CD4-positive, alpha-beta T cell treated with Interleukin-1 beta for 1 hour (primary cell): ENCODE data around the gene FBLN2.
"Not testable (repeated sequence)": the region's sequence is repeated elsewhere in the genome, so short reads cannot be mapped to it uniquely, and the experiment has no call there.

Experiments used
- DNase-seq, 2 donors: peaks; one replicate each; pipeline ENCODE4 v3.0.0-alpha.2; 2020 to 2022

The FBLN2 gene

DNA sequence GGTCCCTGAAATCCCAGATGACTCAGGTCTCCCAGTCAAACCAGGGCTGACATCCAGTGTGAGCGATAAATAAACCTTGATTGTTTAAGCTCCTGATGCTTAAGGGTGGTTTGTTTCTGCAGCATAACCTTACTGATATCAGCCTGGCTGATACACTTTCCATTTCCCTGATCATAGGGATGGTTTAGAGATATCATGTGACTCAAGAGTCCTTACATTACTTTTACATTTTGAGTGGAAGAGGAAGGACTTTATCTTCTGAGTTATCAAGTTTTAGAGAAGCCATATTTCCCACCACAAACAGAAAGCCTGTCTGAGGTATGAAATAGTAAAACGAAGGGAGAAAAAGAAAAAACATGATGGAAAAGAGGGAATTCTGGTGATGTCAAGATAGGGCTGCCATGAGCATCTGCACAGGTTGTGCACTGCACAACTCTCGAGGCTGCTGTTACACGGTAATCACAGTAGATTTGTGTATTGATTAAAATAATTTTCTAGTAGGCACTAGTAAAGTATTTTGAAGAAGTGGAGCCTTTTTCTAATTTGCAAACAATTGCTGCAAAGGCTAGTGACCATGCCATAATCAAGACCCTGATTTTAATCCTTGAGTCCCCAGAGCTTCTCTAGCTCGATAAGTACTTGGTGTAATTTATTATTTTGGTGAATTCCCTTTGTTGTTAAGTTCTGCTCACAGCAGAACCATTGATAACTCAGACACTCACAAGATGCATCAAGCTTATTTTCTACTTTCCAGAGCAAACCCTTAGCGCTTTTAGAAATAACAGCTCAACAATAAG, 34.1 kb upstream of the FBLN2 start:
- no peak for DNase-seq

DNA sequence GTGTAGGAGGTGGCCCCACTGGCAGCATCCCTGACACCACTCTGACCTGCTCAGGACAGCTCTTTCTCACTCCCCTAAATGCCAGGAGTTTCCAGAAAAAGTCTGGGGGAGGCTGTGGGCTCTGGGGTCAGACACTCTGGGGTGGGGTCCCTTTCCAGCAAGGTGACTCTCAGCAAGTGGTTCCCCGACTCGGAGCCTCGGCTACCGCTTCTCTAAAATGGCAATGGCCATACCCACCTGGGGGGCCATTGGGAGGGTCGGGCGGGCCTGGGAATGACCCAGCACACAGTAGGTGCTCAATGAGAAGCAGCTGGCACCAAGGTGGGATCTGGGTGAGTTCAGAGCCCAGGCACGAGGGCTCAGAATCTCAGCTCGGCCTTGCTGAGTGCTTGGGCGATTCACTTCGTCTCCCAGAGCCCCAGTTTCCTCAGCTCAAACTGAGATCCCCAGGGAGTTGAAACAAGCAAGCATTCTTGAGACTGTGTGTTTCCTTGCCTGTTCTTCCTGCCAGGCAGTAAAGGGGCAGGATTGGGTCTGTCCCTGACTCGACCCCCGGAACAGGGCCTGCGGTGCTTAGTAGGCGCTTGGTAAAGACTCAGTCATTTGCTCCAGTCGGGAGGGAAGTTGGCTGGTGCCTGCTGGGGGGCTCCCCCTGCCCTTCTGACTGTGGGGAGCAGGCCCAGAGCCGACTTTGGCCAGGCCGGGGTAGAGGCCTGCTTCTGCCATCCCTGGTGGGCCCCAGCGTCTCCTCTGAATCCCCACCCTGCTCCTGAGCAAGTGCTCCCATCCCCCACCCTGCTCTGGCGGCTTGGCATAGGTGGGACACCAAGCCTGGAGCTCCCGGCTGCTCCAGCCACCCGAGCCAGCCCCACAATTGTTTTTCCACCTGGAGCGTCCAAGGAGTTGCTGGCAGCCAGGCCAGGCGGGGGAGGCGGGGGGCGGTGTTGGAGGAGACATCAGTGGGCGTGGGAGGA, 32.9 kb upstream of the FBLN2 start:
- DNase-seq: no peak

DNA sequence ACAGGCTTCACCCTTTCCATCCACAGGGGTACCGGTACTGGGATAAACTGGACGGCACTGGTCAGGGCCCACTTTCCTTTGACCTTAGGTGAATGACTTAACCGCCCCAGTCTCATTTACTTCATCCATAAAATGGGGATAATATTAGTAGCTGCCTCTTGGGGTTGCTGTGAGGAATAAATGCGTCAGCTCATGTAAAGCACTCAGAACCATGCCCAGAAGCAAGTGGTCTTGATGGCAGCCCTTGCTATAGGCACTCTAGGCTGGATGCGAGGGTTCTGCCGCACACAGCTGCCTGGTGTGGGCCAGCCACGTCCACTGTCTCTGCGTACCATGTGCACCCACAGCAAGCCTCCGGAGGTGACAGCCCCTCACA, 32.2 kb upstream of the FBLN2 start:
- DNase-seq: no peak

DNA sequence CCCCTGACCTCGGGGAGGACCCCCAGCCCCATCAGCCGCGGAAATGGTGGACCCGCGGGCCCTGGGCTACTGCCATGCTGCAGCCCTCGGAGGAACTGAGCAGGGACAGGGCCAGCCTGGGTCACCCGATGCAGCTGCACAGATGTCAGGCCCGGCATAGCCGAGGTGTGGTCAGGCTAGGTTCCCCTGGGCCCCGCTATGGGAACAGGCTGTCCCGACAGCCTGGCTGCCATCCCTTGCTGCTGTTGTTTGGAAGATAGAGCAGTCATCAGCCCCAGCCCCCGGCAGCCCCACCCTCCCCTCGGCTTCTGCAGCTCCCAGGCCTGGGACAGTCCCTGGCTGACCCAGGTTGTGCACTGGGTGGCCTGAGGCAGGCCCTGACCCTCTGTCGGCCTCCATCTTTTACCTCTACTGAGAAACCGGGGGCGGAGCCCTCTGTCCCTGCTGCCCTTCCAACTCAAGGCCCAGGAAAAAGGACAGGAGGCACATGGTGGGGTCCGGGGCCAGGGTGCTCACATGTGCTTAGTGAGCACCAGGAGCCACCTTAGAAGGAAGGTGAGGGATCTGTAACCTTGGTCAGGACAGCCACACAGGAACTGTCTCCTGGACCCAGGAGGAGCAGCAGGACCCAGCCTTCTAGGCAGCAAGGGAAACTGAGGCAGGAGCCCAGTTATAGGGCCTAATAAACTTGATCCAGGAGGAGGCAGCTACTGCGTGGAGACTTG, 31.5 kb upstream of the FBLN2 start:
- no peak for DNase-seq

DNA sequence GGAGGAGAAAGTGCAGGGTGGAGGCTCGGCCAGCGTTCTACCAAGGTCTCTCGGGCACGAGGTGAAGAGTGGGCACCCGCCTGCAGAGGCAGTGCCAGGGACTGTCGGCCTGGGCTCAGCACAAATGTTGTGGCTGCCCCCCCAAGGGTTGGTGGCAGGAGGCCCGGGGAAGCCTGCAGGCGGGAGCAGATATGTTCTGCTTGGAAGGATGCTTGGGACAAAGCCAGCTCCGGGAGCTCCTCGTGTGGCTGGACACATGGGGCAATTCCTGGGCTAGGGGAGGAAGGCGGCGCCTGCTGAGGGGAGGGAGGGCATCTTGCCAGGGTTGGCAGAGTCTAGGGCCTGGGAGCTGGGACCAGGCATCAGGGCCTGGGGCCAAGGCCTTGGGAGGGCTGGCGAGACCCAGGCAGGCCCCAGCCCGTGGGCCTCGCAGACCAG, 30.4 kb upstream of the FBLN2 start:
- DNase-seq: no peak

DNA sequence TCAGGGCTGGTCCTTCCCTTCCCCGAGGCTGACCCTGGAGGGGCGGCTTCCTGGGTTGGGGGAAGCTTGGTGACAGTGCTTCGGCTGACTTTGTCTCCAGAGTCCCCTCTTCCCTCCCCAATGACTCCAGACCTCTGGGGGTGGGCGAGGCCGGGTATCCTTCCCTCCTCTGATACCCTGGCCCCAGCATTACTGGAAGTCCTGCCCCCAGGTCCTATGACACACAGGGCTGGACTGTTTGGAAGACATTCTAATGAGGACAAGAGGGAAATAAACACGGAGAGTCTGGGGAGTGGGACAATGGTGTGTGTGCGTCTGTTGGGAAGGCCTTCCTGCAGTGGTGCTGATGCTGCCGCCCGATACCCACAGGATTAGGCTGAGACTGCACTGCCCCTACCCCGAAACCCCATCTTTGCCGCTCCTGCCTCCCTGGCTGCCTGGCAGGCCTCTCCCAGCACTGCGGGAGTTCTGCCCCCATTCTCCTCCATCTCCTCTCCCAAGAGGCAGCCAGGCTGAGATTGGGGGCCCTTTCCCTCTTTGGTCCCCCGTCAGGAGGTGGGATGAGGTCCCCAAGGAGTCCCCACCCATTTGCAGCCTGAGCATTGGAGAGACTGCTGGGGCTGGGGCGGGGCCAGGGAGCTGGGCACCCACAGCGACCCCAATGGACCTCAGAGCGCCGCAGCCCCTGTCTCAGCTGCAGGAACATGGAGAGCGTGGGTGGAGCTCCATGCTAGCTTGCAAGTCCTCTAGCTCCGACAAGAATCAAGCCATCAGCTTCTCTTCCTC, 29.7 kb upstream of the FBLN2 start:
- DNase-seq: no peak

DNA sequence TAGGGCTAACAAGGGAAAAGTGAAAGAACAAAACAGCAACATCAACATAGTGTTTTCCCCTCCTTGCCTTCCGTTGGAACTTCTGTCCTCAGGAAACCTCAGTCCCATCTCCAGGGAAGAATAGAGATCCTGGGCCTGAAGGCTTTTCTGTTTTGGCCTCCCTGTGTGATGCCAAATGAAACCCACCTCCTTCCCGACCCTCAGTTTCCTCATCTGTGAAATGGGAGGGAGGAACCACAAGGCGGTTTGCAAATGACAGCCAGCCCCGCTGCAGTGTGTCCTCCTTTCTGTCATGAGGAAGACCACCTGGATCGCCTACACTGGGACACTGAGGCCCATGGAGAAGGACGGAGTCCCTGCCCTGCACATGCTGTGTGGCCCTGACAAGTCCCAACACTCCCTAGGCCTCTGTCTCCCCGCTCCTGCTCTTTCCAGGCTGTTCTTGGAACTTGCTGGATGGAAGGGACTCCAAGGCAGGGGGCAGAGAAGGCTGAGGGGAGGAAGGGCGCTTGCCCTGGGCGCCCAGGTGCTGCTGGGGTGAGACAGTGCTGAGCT, 28.5 kb upstream of the FBLN2 start:
- no peak for DNase-seq

DNA sequence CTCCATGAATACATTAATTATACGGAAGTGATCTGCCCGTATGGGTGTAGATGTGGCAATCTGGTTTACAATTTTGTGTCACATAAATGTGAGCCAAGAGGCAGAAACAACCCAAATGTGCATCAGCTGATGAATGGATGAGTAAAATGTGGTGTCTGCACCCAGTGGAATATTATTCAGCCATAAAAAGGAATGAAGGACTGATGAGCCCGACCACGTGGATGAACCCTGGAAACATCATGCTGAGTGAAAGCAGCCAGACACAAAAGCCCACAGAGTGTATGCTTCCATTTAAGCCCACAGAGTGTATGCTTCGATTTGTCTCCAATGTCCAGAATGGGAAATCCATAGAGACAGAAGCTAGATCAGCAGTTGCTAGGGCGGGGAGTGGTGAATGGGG, 27.6 kb upstream of the FBLN2 start:
- DNase-seq: no peak

DNA sequence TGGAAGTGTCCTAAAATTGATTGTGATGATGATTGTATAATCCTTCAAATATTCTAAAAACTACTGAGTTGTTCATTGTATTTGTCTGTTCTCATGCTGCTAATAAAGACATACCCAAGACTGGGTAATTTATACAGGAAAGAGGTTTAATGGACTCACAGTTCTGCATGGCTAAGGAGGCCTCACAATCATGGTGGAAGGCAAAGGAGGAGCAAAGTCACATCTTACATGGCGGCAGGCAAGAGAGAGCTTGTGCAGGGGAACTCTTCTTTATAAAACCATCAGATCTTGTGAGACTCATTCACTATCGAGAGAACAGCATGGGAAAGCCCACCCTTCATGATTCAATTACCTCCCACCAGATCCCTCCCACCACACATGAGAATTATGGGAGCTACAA, 27.2 kb upstream of the FBLN2 start:
- not testable (repeated sequence) for DNase-seq

DNA sequence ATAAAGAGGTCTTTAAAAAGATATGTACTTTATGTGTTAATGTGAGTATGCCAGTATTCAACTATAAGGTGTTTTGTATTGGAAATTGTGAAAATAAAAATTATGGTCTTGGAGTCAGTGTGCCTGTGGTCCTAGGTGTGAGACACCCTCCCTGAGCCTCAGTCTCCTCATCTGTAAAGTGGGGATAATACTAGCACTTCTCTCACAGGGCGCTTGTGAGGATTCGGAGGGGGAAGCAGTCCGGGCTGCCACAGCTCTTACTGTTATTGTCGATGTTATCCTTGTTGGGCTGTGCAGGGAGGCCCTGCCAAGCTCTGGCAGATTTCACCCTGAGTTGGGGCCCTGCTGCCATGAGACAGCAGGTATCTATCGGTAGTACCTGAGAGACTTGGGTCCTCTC, 26.7 kb upstream of the FBLN2 start:
- no peak for DNase-seq

DNA sequence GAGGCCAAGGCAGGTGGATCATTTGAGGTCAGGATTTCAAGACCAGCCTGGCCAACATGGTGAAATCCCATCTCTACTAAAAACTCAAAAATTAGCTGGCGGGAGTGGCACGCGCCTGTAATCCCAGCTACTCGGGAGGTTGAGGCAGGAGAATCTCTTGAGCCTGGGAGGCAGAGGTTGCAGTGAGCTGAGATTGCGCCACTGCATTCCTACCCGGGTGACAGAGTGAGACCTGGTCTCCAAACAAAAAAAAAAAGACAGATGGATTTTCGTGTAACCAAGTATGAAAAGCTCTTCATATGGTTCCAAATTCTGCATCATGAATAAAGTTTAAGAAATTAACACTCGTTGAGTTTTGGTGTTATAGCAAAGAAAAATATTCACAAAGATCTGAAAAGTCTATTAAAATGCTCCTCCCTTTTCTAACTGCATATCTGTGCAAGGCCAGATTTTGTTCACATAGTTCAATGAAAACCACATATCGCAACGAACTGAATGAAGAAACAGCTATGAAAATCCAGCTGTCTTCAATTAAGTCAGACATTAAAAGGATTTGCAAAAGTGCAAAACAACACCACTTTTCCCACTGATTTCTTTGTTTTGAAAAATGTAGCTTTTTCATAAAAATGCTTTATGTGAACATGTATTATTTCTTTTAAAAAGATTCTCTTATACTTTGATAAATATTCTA, 23.8 kb upstream of the FBLN2 start:
- DNase-seq: no peak

DNA sequence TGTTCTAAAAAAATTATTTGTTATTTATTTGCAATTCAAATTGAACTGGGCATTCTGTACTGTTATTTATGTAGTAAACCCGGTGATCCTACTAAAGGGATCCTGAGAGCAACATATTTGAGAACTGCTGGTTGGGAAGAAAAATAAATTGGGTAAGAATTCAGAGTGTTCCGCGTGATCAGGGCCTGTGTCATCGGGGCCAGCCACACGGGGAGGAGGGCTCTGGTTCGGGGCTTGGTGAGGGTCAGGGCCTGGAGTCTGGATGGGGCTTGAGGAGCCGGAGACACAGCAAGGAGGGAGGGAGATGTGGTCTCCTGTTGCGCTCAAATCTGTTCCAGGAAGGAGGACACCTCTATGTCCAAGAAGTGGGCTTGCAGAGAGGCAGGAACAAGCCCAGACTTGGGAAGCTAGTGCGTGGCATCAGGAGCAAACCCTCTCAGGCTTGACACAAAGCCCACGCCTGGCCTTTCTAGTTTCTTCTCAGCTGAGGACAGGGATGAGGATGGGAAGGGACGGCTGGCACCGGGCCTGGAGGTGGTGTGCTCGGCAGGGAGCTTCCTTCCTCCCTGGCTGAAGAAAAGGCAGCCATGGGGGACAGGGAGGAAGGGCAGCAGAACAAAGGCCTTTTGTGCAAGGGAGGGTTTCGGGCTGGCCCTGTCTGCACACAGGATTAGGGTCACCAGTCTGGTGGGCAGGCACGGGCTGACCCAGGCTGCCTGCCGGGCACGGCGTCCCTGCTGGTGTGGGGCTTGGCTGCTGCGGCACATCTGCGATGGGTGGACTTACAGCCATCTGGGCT, 22.9 kb upstream of the FBLN2 start:
- DNase-seq: no peak

DNA sequence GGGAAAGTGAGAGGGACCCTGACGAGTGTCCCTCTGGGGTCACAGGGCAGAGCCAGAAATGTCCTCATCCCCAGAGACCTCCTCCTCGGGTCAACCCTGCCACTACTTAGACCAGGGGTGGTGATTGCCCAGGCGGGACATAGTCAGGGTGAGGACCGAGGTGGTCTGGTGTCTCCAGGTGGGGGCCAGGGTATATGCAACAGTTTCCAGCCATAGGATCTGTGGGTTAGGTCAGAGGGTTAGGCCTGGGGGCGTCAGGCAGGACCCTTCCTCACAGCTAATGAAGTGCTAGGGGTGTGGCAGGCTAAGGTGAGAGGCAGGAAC, 22.3 kb upstream of the FBLN2 start:
- DNase-seq: no peak

DNA sequence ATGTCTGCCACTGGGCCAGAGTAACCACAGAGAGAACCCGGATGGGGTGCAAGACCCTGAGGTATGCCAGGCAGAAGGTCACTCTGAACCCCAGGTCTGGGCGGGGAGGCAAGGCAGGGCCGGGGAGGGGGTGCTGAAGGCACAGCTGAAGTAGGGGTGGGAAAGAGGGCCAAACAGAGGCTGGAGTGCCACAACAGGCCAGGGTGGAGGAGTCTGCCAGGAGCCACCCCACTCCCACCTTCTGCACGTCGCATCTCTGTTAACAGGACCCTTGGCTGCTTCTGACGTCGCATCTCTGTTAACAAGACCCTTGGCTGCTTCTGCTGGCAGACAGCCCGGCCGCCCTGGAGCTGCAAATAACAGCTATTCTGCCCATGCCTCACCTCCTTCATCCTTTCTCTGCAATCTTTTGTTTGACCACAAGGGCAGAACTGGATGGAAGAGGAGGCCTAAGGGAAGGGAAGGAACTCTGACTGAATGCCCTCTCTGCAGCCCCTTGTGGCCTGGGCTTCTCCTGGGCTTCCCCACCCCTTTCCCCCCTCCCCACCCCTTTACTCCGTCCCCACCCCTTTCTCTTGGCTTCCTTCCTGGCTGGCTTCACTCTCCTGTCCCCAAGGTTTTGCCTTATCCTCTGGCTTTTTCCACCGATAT, 20.6 kb upstream of the FBLN2 start:
- DNase-seq: no peak

DNA sequence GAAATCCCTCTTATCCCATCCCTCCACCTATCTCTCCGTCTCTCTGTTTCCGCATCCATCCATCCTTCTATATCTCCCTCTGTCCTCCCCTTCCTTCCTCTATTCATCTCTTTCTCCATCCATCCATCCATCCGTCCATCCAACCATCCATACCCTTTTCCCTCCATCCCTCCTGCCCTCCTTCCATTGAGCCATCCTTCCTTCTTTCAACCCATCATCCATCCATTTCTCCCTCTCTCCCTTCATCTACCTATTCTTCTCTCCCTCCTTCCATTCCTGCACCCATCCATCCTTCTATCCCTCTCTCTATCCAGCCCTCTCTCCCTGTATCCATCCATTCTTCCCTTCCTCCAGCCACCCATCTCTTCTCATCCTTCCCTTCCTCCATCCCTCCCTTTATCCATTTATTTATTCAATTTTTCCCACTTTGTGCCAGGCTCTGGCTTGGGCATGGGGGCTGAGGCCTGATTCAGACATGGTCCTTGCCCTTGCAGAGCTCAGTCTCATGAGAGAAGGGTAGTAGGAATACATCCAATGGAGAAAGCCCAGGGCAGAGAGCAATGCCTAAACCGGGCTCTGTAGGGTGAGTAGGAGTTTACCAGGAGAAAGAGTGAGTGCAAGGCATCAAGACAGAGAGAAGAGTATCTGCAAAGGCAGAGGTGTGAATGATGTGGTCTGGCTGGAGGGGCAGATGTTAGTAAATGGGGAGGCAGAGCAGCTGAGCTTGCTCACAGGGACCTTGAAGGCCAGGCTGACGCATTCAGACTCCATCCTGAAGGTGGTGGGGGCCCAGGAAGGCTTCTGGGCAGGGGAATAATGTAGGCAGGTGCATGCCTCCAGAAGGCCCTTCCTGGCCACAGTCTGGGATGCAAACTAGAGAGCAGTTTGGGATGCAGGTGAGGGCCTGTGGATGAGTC, 19.5 kb upstream of the FBLN2 start:
- DNase-seq: no peak

DNA sequence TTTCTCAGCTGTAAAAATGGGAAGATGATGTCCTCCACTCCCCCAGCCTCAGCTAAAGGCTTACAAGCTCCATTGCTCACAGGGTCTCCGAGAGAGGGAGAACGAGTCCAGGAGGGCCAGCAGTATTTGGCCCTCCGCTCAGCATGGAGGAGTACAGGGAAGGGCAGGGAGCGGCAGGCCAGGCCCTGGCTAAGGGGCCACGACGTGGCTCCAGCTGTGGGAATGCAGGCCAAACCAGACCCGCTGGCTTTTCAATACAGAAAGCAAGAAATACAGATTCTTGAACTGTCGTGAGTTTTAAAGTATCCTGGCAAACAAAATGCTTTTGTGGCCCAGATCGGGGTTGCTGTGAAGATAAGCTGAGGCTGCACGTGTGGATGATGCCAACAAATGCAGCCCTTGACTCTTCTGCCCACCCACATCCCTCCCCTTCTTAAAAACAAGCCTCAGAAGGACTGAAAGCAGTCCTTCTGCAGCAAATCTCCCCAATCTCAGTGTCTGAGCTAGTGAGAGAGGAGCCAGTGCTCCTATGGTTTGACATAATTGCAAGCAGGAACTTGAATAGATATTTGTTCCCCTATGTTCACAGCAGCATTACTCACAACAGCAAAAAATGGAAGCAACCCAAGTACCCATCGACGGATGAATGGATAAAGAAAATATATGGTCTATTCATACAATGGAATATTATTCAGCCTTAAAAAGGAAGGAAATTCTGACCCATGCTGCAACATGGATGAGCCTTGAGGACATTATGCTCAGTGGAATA, 18.5 kb upstream of the FBLN2 start:
- DNase-seq: no peak

DNA sequence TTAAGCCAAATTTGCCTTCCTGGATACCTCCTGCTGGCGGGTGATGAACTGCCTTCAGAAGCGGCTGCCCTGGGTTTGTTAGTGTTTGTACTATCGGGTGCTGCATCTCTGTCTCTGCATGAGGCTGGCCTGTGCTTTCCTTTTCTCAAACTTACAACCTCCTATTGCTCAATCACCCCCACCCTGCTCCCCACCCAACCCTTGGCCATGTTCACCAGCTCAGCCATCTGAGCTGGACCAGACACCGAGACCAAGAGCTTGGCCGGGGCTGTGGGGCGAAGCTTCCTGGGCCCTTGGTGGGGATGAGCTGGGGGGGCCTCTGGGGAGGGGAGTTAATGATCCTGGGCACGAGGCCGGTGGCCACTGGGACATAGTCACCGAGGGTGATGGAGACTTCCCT, 16.8 kb upstream of the FBLN2 start:
- DNase-seq: no peak

DNA sequence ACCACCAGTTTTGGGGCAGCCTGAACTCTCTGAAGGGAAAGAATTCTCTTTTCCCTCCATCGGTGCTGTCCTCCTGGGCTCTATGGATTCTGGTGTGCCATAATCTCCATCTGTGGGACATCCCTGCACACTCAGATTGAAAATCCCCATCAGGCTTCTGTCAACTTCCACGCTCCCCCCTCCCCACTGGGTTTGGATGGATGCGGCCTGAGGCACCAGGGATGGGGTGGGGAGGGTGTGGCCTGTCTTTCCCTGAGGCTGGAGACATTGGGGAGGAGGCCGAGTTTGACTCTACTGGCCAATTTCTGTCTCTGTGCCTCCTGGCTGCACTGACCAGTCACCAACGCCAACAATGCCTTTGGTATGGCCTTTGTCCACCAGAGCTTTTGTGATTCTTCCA, 16.3 kb upstream of the FBLN2 start:
- no peak for DNase-seq
